K562 (cell line): ENCODE results near the gene RFX6. TPM values are rescaled to one million over a fixed set of nuclear protein-coding genes. Genes with fewer than 3 reads are reported as not detected.

Source experiments
- ATAC-seq: fragments of 200-7000 bp; cut with Tn5 transposase; 3 replicates; pipeline ENCODE4 v1.9.1; 2020; ENCODE audit warnings: moderate library complexity
- BruUV-seq: library from RNA; stranded (reverse); fragments of 400-500 nt; replicated peaks from 2 replicates; lab custom pipeline; 2021; lab: Mats Ljungman, UMichigan
- CTCF ChIA-PET: fragments of 300-600 bp; formaldehyde crosslinking; extraction: SDS; loops from one replicate; lab custom pipeline; 2021; ENCODE audit warnings: low intra/inter-chr PET ratio; lab: Yijun Ruan, JAX
- POLR2A ChIA-PET: fragments of 300-600, 350-650 bp; sonication (Branson Sonifier 250); formaldehyde crosslinking; extraction: SDS; loops from one replicate; lab custom pipeline; 2021; ENCODE audit warnings: antibody characterized with exemption, inconsistent platforms; lab: Yijun Ruan, JAX
- DNase-seq, 4 experiments: peaks; one replicate each; pipeline versions ENCODE4 v3.0.0 to v3.0.0-alpha.2; 2011 to 2018; ENCODE audit warnings: low spot score in 3 of 4, mixed read lengths in 3 of 4; ENCODE audit errors: extremely low read depth in 1 of 4
- FAIRE-seq: peaks from 2 replicates; lab custom pipeline; 2011; peaks lifted over from hg19 to GRCh38; lab: Jason Lieb, UNC
- H2AFZ ChIP-seq: 2 replicates; pipeline ENCODE4 v1.6.0; 2011; ENCODE audit warnings: low read depth, low read length, control low read depth, inconsistent platforms
- H3K27ac ChIP-seq: fragments of 200-600 bp; 3 replicates; pipeline ENCODE4 v1.8.0; 2011; ENCODE audit warnings: low read depth, mild to moderate bottlenecking, control low read depth, inconsistent platforms, low read length, moderate library complexity, mixed read lengths; ENCODE audit errors: extremely low read depth
- H3K27me3 ChIP-seq, 2 experiments: fragments of 300-600 bp in 1 of 2; 2 replicates in 1 of 2; 3 replicates in 1 of 2; pipeline versions ENCODE4 v1.6.0 to v1.8.0; 2011; ENCODE audit warnings: inconsistent platforms in 2 of 2, low read length in 2 of 2, mild to moderate bottlenecking in 1 of 2, mixed read lengths in 1 of 2, moderate library complexity in 1 of 2; ENCODE audit not compliant: control insufficient read depth in 2 of 2, insufficient read depth in 2 of 2
- H3K36me3 ChIP-seq: fragments of 300-600 bp; 3 replicates; pipeline ENCODE4 v1.8.0; 2011; ENCODE audit warnings: mild to moderate bottlenecking, low read length, inconsistent platforms; ENCODE audit not compliant: control insufficient read depth, insufficient read depth
- H3K4me1 ChIP-seq, 2 experiments: fragments of 200-600 bp in 1 of 2; replicated peaks in 1 of 2; 2 replicates in 1 of 2; 3 replicates in 1 of 2; pipeline versions ENCODE4 v1.5.1 to v1.8.0; 2011; ENCODE audit warnings: inconsistent platforms in 2 of 2, low read length in 2 of 2, mild to moderate bottlenecking in 1 of 2, mixed read lengths in 1 of 2, moderate library complexity in 1 of 2; ENCODE audit not compliant: control insufficient read depth in 2 of 2, insufficient read depth in 2 of 2
- H3K4me2 ChIP-seq: 2 replicates; pipeline ENCODE4 v1.6.1; 2011; ENCODE audit warnings: low read length, control low read depth, inconsistent platforms, mixed read lengths; ENCODE audit not compliant: insufficient read depth
- H3K4me3 ChIP-seq: fragments of 200-600 bp; sonication (generic), shearing (Covaris generic); 2 replicates; pipeline ENCODE4 v1.5.1; 2016; ENCODE audit warnings: control low read depth, inconsistent platforms
- H3K79me2 ChIP-seq: fragments of 200-600 bp; 3 replicates; pipeline ENCODE4 v1.8.0; 2011; ENCODE audit warnings: low read length, inconsistent platforms; ENCODE audit not compliant: control insufficient read depth, insufficient read depth
- H3K9ac ChIP-seq, 2 experiments: 2 replicates each; pipeline versions ENCODE4 v1.6.0 to v1.6.1; 2011; ENCODE audit warnings: low read depth in 2 of 2, low read length in 2 of 2, control low read depth in 1 of 2, inconsistent platforms in 1 of 2, mild to moderate bottlenecking in 1 of 2, mixed read lengths in 1 of 2; ENCODE audit not compliant: insufficient read depth in 1 of 2
- H3K9me1 ChIP-seq: one replicate; pipeline ENCODE4 v1.6.0; 2011; ENCODE audit warnings: inconsistent platforms, mild to moderate bottlenecking, low read length, moderate library complexity; ENCODE audit not compliant: control insufficient read depth, insufficient read depth
- H3K9me3 ChIP-seq: replicated peaks from 2 replicates; pipeline ENCODE4 v1.5.1; 2011; ENCODE audit warnings: low read depth, low read length, inconsistent platforms; ENCODE audit not compliant: control insufficient read depth, insufficient read depth
- H4K20me1 ChIP-seq: replicated peaks from 2 replicates; pipeline ENCODE4 v1.6.1; 2011; ENCODE audit warnings: low read length, inconsistent platforms, mixed read lengths; ENCODE audit not compliant: control insufficient read depth, insufficient read depth
- CTCF ChIP-seq, 3 experiments: IDR thresholded peaks in 2 of 3; conservative IDR thresholded peaks in 1 of 3; 2 replicates each; pipeline ENCODE4 v1.5.1; 2011 to 2012; ENCODE audit warnings: low read length in 3 of 3, mild to moderate bottlenecking in 3 of 3, control low read depth in 2 of 3, improper control_type of control experiment in 1 of 3, inconsistent platforms in 1 of 3, low read depth in 1 of 3, mixed read lengths in 1 of 3, moderate library complexity in 1 of 3; ENCODE audit not compliant: insufficient read depth in 2 of 3
- HMGN3 ChIP-seq: IDR thresholded peaks from 2 replicates; pipeline ENCODE4 v1.6.1; 2011; ENCODE audit warnings: borderline replicate concordance, low read depth, mild to moderate bottlenecking, mixed read lengths, low read length; ENCODE audit not compliant: insufficient read length; ENCODE audit errors: extremely low read depth
- MCM3 ChIP-seq: fragments of 450-650 bp; IDR thresholded peaks from 2 replicates; pipeline ENCODE4 v1.6.1; 2016
- XRCC5 ChIP-seq: fragments of 200-400 bp; formaldehyde crosslinking; IDR thresholded peaks from 2 replicates; pipeline ENCODE4 v1.6.1; 2017; ENCODE audit warnings: low read depth, mild to moderate bottlenecking, low read length
- ZKSCAN8 ChIP-seq: fragments of 200-800 bp; sonication (Bioruptor generic); IDR thresholded peaks from 2 replicates; pipeline ENCODE4 v1.6.1; 2016; ENCODE audit warnings: missing genetic modification characterization, missing compliant biosample characterization
- ZNF124 ChIP-seq: sonication (generic); formaldehyde crosslinking; IDR thresholded peaks from 2 replicates; pipeline ENCODE4 v1.8.1; 2022; ENCODE audit warnings: missing genetic modification reagents
- ZNF707 ChIP-seq: fragments of 250-450 bp; sonication (Bioruptor Pico); conservative IDR thresholded peaks from 2 replicates; pipeline ENCODE4 v1.8.0; 2022; ENCODE audit warnings: inconsistent platforms, mild to moderate bottlenecking, moderate library complexity
- ZNF76 ChIP-seq: fragments of 250-450 bp; sonication (Bioruptor Pico); IDR thresholded peaks from 2 replicates; pipeline ENCODE4 v1.4.0; 2020; ENCODE audit warnings: mild to moderate bottlenecking, moderate library complexity, borderline replicate concordance
- WGBS: fragments of 100-300 bp; shearing (Covaris generic); methylation state at CpG from one replicate; pipeline ENCODE4 v1.1.6; 2016; ENCODE audit warnings: low coverage, mixed read lengths; ENCODE audit not compliant: insufficient coverage; ENCODE audit errors: missing lambda C conversion rate; 5-methylcytosine and 5-hydroxymethylcytosine counted together
- in situ Hi-C: fragments of 300-500 bp; cut with MboI; formaldehyde crosslinking; loops from 4 replicates; pipeline ENCODE4 v1.15.0; 2018; ENCODE audit warnings: inconsistent platforms, mixed read lengths
- intact Hi-C: fragments of 100-400 bp; cut with micrococcal nuclease; formaldehyde crosslinking; loops from 2 replicates; pipeline ENCODE4 v1.14.2; 2022
- polyA plus RNA-seq, 8 experiments: library from polyadenylated mRNA; depleted of rRNA in 4 of 8; stranded (reverse) in 5 of 8; unstranded in 3 of 8; fragments of >200 nt; fragmentation: Nextera tagmentation in 2 of 8; fragmentation: Illumina TruSeq in 1 of 8; extraction: Ambion mirVana in 2 of 8; extraction: Trizol in 1 of 8; gene quantifications; 2 replicates each; pipeline versions ENCODE4 v1.2.1 to v1.2.3, GENCODE V29; 2011 to 2014; ENCODE audit warnings: inconsistent platforms in 1 of 8, missing spikeins in 1 of 8
- total RNA-seq, 7 experiments: library from RNA; depleted of rRNA in 6 of 7; stranded (reverse); fragments of >200 nt in 6 of 7; fragmentation: Illumina TruSeq in 2 of 7; extraction: Trizol in 2 of 7; gene quantifications; 2 replicates each; pipeline versions ENCODE4 v1.2.1 to v1.2.3, GENCODE V29; 2011 to 2021; ENCODE audit warnings: low replicate concordance in 1 of 7
- TF ChIP-seq, protein P1 (sequence below): sonication (generic); formaldehyde crosslinking; IDR thresholded peaks from 2 replicates; pipeline ENCODE4 v1.8.0; 2022; ENCODE audit warnings: missing genetic modification reagents, mild to moderate bottlenecking, moderate library complexity, borderline replicate concordance
- TF ChIP-seq, protein P2 (sequence below): fragments of 450-650 bp; IDR thresholded peaks from 2 replicates; pipeline ENCODE4 v1.6.1; 2016; ENCODE audit warnings: borderline replicate concordance

Gene RFX6
- total and polyA plus RNA-seq, 9 of the 15 experiments (the other 6 are each of a cell fraction or from before 2014, with no cell fraction given): not detected

DNA sequence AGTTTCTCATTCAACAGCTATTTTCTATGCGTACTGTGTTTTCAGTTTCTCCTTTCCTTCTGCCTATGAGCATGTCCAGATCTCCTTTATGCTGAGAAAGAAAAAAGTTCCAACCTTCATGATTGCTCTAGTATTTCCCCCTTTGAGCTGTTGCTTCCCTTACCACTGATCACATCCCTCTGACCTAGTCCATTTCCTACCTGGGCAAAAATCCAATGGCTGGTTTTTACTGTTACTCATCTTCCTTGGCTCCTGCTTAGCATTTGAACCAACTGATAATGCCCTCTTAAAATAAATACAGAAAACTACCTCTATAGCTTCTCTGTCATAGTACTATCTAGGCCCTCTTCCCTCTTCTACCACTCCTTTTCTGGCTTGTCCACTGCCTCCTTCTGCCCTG, 6.0 kb downstream of the RFX6 start (continued):
- TF ChIP-seq CTCF (IDR thresholded peaks at IDR 0.05 in 2 of 3, conservative IDR thresholded peaks at IDR 0.05 in 1 of 3; ENCODE audit: insufficient read depth in 2 of 3, low read depth in 1 of 3, low read length in 3 of 3): no peak
- TF ChIP-seq MCM3: no peak
- no peak for TF ChIP-seq ZNF707
- TF ChIP-seq, protein P1, sequence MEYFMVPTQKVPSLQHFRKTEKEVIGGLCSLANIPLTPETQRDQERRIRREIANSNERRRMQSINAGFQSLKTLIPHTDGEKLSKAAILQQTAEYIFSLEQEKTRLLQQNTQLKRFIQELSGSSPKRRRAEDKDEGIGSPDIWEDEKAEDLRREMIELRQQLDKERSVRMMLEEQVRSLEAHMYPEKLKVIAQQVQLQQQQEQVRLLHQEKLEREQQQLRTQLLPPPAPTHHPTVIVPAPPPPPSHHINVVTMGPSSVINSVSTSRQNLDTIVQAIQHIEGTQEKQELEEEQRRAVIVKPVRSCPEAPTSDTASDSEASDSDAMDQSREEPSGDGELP (CRISPR knock-in tag): no peak
- no peak for TF ChIP-seq ZNF124
- TF ChIP-seq, all 486 proteins: peak for 0

DNA sequence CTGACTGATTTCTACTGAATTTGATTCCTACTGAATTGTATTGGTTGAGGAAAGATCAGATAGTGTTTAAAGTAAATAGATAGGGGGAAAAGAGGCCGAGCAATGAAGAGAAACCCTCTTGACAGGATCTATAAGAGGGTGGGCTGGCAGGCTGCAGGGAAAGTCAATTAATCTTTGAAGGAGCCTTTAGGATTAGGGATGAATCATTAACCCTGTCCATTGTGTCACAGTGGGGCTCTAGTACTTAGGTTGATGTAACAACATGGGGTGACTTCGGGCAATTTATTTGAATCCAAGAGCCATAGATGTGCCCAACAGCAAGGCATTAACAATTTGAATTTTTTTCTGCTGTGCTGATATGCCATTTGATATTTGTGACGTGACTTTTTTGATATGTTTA, 7.5 kb downstream of the RFX6 start:
- CTCF ChIA-PET: no interaction called here
- POLR2A ChIA-PET: no interaction called here
- 0% methylated on average over 3 of the region's 3 CpGs for WGBS

More for the DNA sequence above, 7.5 kb downstream of the RFX6 start:
- no peaks in the 10 kb centered on the region for H3K4me1 ChIP-seq
- no peaks in the 10 kb centered on the region for H3K9me1 ChIP-seq
- no peak overlapping the region for H3K9ac ChIP-seq
- no TSS peak for BruUV-seq
- H3K4me3 ChIP-seq: no peak overlapping the region
- H2AFZ ChIP-seq: no peak overlapping the region
- FAIRE-seq: no peak
- no peaks in the 10 kb centered on the region for H4K20me1 ChIP-seq
- intact Hi-C loops: loop anchor here (5.0 kb wide), 1 partner anchor 83 kb away; no protein-coding TSS in a partner anchor
- no peak for DNase-seq
- H3K4me2 ChIP-seq: no peak overlapping the region
- ATAC-seq: no peak
- H3K79me2 ChIP-seq: no peaks in the 10 kb centered on the region
- H3K27ac ChIP-seq: no peak overlapping the region
- no peaks in the 10 kb centered on the region for H3K36me3 ChIP-seq
- H3K9me3 ChIP-seq: no peaks in the 10 kb centered on the region
- in situ Hi-C loops: no loop called here
- TF ChIP-seq HMGN3 (no peak), XRCC5 (no peak), ZKSCAN8 (CRISPR knock-in tag) (no peak), ZNF76 (CRISPR knock-in tag) (no peak)
- TF ChIP-seq, protein P2, sequence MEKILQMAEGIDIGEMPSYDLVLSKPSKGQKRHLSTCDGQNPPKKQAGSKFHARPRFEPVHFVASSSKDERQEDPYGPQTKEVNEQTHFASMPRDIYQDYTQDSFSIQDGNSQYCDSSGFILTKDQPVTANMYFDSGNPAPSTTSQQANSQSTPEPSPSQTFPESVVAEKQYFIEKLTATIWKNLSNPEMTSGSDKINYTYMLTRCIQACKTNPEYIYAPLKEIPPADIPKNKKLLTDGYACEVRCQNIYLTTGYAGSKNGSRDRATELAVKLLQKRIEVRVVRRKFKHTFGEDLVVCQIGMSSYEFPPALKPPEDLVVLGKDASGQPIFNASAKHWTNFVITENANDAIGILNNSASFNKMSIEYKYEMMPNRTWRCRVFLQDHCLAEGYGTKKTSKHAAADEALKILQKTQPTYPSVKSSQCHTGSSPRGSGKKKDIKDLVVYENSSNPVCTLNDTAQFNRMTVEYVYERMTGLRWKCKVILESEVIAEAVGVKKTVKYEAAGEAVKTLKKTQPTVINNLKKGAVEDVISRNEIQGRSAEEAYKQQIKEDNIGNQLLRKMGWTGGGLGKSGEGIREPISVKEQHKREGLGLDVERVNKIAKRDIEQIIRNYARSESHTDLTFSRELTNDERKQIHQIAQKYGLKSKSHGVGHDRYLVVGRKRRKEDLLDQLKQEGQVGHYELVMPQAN: no peak
- H3K27me3 ChIP-seq: no peaks in the 10 kb centered on the region
